Neural crest cell (in vitro differentiated cells): ENCODE measurements around the gene VASP. TPM values are rescaled to one million over a fixed set of nuclear protein-coding genes. Genes with fewer than 3 reads are reported as not detected.

Experiments
- DNase-seq: peaks from one replicate; pipeline ENCODE4 v3.0.0; 2021; ENCODE audit warnings: low read depth, mixed read lengths, low spot score
- H3K27ac Mint-ChIP-seq: one replicate; pipeline ENCODE4 v1.8.0; 2021; ENCODE audit warnings: mild to moderate bottlenecking, mixed read lengths; ENCODE audit not compliant: unreplicated experiment
- H3K27me3 Mint-ChIP-seq: 2 replicates; pipeline ENCODE4 v1.8.0; 2021; ENCODE audit warnings: low read depth, mild to moderate bottlenecking, mixed read lengths
- H3K36me3 Mint-ChIP-seq: 2 replicates; pipeline ENCODE4 v1.8.0; 2021; ENCODE audit warnings: low read depth, mild to moderate bottlenecking, mixed read lengths
- H3K4me1 Mint-ChIP-seq: 2 replicates; pipeline ENCODE4 v1.8.0; 2021; ENCODE audit warnings: mixed read lengths
- H3K4me3 Mint-ChIP-seq: one replicate; pipeline ENCODE4 v1.8.0; 2021; ENCODE audit warnings: mild to moderate bottlenecking, mixed read lengths
- H3K9me3 Mint-ChIP-seq: 2 replicates; pipeline ENCODE4 v1.8.0; 2021; ENCODE audit warnings: mixed read lengths
- total RNA-seq: library from RNA; stranded (reverse); gene quantifications from 2 replicates; pipeline ENCODE4 v1.2.1, GENCODE V29; 2021
- TF ChIP-seq, protein P1 (sequence below): fragments of 200-600 bp; sonication (generic); conservative IDR thresholded peaks from 2 replicates; pipeline ENCODE4 v1.5.0; 2021; ENCODE audit warnings: antibody characterized with exemption, mild to moderate bottlenecking

Gene VASP
- total RNA-seq, 1 donor from 2014 or later: 49.9 TPM

DNA sequence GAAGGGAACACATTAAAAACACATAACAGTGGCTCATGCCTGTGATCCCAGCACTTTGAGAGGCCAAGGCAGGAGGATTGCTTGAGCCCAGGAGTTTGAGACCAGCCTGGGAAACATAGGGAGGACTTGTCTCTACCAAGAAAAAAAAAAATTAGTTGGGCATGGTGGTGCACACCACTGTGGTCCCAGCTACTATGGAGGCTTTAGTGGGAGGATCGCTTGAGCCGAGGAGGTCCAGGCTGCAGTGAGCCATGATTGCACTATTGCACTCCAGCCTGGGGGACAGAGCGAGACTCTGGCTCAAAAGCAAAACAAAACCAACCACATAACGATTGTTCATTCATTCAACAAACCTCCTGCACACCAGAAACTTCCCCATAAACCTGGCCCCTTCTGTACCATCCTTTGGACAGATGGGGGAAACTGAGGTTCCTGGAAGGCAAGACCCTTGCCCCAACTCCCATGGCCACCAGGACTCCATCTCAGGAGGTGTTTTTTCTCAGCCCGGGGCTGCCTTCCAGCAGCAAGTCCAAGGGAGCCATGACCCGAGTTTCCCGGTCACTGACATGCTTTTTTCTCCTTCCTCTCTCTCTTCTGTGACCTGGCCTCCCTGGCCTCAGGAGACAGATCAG lies 35.2 kb upstream of the VASP start:
- peaks cover 67% of the 10 kb centered on the region for H3K27me3 Mint-ChIP-seq
- TF ChIP-seq, protein P1, sequence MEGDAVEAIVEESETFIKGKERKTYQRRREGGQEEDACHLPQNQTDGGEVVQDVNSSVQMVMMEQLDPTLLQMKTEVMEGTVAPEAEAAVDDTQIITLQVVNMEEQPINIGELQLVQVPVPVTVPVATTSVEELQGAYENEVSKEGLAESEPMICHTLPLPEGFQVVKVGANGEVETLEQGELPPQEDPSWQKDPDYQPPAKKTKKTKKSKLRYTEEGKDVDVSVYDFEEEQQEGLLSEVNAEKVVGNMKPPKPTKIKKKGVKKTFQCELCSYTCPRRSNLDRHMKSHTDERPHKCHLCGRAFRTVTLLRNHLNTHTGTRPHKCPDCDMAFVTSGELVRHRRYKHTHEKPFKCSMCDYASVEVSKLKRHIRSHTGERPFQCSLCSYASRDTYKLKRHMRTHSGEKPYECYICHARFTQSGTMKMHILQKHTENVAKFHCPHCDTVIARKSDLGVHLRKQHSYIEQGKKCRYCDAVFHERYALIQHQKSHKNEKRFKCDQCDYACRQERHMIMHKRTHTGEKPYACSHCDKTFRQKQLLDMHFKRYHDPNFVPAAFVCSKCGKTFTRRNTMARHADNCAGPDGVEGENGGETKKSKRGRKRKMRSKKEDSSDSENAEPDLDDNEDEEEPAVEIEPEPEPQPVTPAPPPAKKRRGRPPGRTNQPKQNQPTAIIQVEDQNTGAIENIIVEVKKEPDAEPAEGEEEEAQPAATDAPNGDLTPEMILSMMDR: no peak
- no peak for DNase-seq
- H3K27ac Mint-ChIP-seq: no peak overlapping the region
- H3K36me3 Mint-ChIP-seq: no peaks in the 10 kb centered on the region
- H3K4me3 Mint-ChIP-seq: peak overlapping the region; percentile 80
- no peaks in the 10 kb centered on the region for H3K9me3 Mint-ChIP-seq
- H3K4me1 Mint-ChIP-seq: peaks cover 24% of the 10 kb centered on the region

DNA sequence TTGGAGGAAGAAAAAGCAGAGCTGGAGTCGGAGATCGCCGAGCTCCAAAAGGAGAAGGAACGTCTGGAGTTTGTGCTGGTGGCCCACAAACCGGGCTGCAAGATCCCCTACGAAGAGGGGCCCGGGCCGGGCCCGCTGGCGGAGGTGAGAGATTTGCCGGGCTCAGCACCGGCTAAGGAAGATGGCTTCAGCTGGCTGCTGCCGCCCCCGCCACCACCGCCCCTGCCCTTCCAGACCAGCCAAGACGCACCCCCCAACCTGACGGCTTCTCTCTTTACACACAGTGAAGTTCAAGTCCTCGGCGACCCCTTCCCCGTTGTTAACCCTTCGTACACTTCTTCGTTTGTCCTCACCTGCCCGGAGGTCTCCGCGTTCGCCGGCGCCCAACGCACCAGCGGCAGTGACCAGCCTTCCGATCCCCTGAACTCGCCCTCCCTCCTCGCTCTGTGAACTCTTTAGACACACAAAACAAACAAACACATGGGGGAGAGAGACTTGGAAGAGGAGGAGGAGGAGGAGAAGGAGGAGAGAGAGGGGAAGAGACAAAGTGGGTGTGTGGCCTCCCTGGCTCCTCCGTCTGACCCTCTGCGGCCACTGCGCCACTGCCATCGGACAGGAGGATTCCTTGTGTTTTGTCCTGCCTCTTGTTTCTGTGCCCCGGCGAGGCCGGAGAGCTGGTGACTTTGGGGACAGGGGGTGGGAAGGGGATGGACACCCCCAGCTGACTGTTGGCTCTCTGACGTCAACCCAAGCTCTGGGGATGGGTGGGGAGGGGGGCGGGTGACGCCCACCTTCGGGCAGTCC lies 34.5 kb upstream of the VASP start:
- TF ChIP-seq, protein P1: no peak
- DNase-seq: no peak
- Mint-ChIP-seq H3K36me3 (no peaks in the 10 kb centered on the region), H3K4me3 (peak overlapping the region; percentile 80), H3K27ac (no peak overlapping the region), H3K4me1 (peaks cover 21% of the 10 kb centered on the region), H3K27me3 (peaks cover 65% of the 10 kb centered on the region), H3K9me3 (no peaks in the 10 kb centered on the region)

DNA sequence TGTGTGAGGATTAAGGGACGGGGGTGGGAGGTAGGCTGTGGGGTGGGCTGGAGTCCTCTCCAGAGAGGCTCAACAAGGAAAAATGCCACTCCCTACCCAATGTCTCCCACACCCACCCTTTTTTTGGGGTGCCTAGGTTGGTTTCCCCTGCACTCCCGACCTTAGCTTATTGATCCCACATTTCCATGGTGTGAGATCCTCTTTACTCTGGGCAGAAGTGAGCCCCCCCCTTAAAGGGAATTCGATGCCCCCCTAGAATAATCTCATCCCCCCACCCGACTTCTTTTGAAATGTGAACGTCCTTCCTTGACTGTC lies 34.0 kb upstream of the VASP start:
- no peaks in the 10 kb centered on the region for H3K36me3 Mint-ChIP-seq
- H3K27ac Mint-ChIP-seq: no peak overlapping the region
- H3K4me3 Mint-ChIP-seq: no peak overlapping the region
- peaks cover 21% of the 10 kb centered on the region for H3K4me1 Mint-ChIP-seq
- DNase-seq: no peak
- TF ChIP-seq, protein P1: no peak
- H3K27me3 Mint-ChIP-seq: peaks cover 65% of the 10 kb centered on the region
- H3K9me3 Mint-ChIP-seq: no peaks in the 10 kb centered on the region

DNA sequence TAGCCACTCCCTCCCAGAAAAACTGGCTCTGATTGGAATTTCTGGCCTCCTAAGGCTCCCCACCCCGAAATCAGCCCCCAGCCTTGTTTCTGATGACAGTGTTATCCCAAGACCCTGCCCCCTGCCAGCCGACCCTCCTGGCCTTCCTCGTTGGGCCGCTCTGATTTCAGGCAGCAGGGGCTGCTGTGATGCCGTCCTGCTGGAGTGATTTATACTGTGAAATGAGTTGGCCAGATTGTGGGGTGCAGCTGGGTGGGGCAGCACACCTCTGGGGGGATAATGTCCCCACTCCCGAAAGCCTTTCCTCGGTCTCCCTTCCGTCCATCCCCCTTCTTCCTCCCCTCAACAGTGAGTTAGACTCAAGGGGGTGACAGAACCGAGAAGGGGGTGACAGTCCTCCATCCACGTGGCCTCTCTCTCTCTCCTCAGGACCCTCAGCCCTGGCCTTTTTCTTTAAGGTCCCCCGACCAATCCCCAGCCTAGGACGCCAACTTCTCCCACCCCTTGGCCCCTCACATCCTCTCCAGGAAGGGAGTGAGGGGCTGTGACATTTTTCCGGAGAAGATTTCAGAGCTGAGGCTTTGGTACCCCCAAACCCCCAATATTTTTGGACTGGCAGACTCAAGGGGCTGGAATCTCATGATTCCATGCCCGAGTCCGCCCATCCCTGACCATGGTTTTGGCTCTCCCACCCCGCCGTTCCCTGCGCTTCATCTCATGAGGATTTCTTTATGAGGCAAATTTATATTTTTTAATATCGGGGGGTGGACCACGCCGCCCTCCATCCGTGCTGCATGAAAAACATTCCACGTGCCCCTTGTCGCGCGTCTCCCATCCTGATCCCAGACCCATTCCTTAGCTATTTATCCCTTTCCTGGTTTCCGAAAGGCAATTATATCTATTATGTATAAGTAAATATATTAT lies 33.3 kb upstream of the VASP start:
- no peak overlapping the region for H3K27ac Mint-ChIP-seq
- H3K9me3 Mint-ChIP-seq: no peaks in the 10 kb centered on the region
- peak overlapping the region; percentile 65 for H3K4me3 Mint-ChIP-seq
- H3K4me1 Mint-ChIP-seq: peaks cover 23% of the 10 kb centered on the region
- H3K36me3 Mint-ChIP-seq: no peaks in the 10 kb centered on the region
- TF ChIP-seq, protein P1: no peak
- H3K27me3 Mint-ChIP-seq: peaks cover 68% of the 10 kb centered on the region
- no peak for DNase-seq
